HCEC 1CT (cell line): ENCODE results near the gene GRHL1.

ENCODE experiments used
- DNase-seq: peaks from one replicate; pipeline ENCODE4 v3.0.0-alpha.2; 2017

GRHL1 gene

GRCh38 chr2:10047616-10048500 lies 96.4 kb downstream of the GRHL1 start:
- DNase-seq, result no peak

GRCh38 chr2:10048501-10049171 lies 97.1 kb downstream of the GRHL1 start:
- DNase-seq, result peak; percentile 64
